SU-DHL-6 (cell line): Measurements from ENCODE around the gene ATP11A.

Source experiments
- H2AFZ ChIP-seq: fragments of 200-600 bp; sonication (generic); 2 replicates; pipeline ENCODE4 v1.6.1; 2014; ENCODE audit warnings: low read depth, mild to moderate bottlenecking, moderate library complexity, mixed read lengths, antibody characterized with exemption, low read length; ENCODE audit not compliant: severe bottlenecking
- H3F3A ChIP-seq: fragments of 200-600 bp; shearing (Covaris generic); 2 replicates; pipeline ENCODE4 v1.6.0; 2016; ENCODE audit warnings: antibody characterized with exemption, mild to moderate bottlenecking; ENCODE audit not compliant: insufficient read depth
- H3K27ac ChIP-seq: fragments of 200-600 bp; sonication (generic); 2 replicates; pipeline ENCODE4 v1.5.1; 2016; ENCODE audit warnings: low read depth, mild to moderate bottlenecking, low read length, moderate library complexity, mixed read lengths
- H3K27me3 ChIP-seq: fragments of 200-600 bp; sonication (generic), shearing (Covaris generic); 2 replicates; pipeline ENCODE4 v1.6.0; 2014; ENCODE audit warnings: mild to moderate bottlenecking, low read length
- H3K36me3 ChIP-seq: fragments of 200-600 bp; sonication (generic); 2 replicates; pipeline ENCODE4 v1.6.1; 2014; ENCODE audit warnings: mild to moderate bottlenecking, low read length, mixed read lengths
- H3K4me2 ChIP-seq: fragments of 300-600, 200-600 bp; shearing (Covaris generic), sonication (generic); 2 replicates; pipeline ENCODE4 v1.6.0; 2014; ENCODE audit warnings: low read length, low read depth, mild to moderate bottlenecking; ENCODE audit not compliant: poor library complexity, severe bottlenecking
- H3K4me3 ChIP-seq: fragments of 200-600 bp; sonication (generic); 2 replicates; pipeline ENCODE4 v1.5.1; 2014; ENCODE audit warnings: antibody characterized with exemption, low read length, mild to moderate bottlenecking, mixed read lengths; ENCODE audit not compliant: insufficient read depth, poor library complexity, severe bottlenecking
- H3K79me2 ChIP-seq: fragments of 200-600 bp; sonication (generic); 2 replicates; pipeline ENCODE4 v1.6.1; 2014; ENCODE audit warnings: mild to moderate bottlenecking, low read length, moderate library complexity; ENCODE audit not compliant: insufficient read depth
- H3K9ac ChIP-seq: fragments of 200-600 bp; sonication (generic); 2 replicates; pipeline ENCODE4 v1.7.0; 2014; ENCODE audit warnings: mild to moderate bottlenecking, low read length
- H3K9me2 ChIP-seq: fragments of 200-600 bp; sonication (generic); replicated peaks from 2 replicates; pipeline ENCODE4 v1.6.1; 2014; ENCODE audit warnings: low read length; ENCODE audit not compliant: insufficient read depth
- H3K9me3 ChIP-seq: fragments of 200-600 bp; sonication (generic); 2 replicates; pipeline ENCODE4 v1.6.1; 2014; ENCODE audit warnings: low read length, mixed read lengths; ENCODE audit not compliant: insufficient read depth
- H4K20me1 ChIP-seq: fragments of 200-600 bp; sonication (generic); 2 replicates; pipeline ENCODE4 v1.6.1; 2014; ENCODE audit warnings: low read depth, mild to moderate bottlenecking, antibody characterized with exemption, low read length, moderate library complexity, mixed read lengths
- CTCF ChIP-seq: fragments of 200-600 bp; sonication (generic); IDR thresholded peaks from one replicate; pipeline ENCODE4 v1.5.1; 2017; ENCODE audit warnings: antibody characterized with exemption, mild to moderate bottlenecking, low read length, moderate library complexity; ENCODE audit not compliant: insufficient read depth, poor library complexity, severe bottlenecking
- EZH2phosphoT487 ChIP-seq: fragments of 200-600 bp; sonication (generic), shearing (Covaris generic); conservative IDR thresholded peaks from 2 replicates; pipeline ENCODE4 v1.6.1; 2018; ENCODE audit warnings: mild to moderate bottlenecking, antibody characterized with exemption, low read length, moderate library complexity, mixed read lengths

The ATP11A gene

GRCh38 chr13:112772539-112772909 is 82.7 kb downstream of the ATP11A start:
- H4K20me1 ChIP-seq: no peaks in the 10 kb centered on the region
- no peak overlapping the region for H3K4me2 ChIP-seq
- no peak overlapping the region for H3K9ac ChIP-seq
- H3K27me3 ChIP-seq: no peaks in the 10 kb centered on the region
- no peaks in the 10 kb centered on the region for H3K36me3 ChIP-seq
- no peaks in the 10 kb centered on the region for H3F3A ChIP-seq
- no peaks in the 10 kb centered on the region for H3K79me2 ChIP-seq
- no peaks in the 10 kb centered on the region for H3K9me2 ChIP-seq
- no peak overlapping the region for H3K4me3 ChIP-seq
- H2AFZ ChIP-seq: no peak overlapping the region
- H3K9me3 ChIP-seq: no peaks in the 10 kb centered on the region
- TF ChIP-seq EZH2phosphoT487 (no peak), CTCF (no peak)
- H3K27ac ChIP-seq: no peak overlapping the region

- Histone ChIP-seq H3K36me3 (no peaks in the 10 kb centered on the region), H3F3A (no peaks in the 10 kb centered on the region), H3K79me2 (no peaks in the 10 kb centered on the region), H2AFZ (no peak overlapping the region), H3K9me3 (no peaks in the 10 kb centered on the region), H3K4me3 (no peak overlapping the region), H3K4me2 (no peak overlapping the region), H3K9ac (no peak overlapping the region), H3K27ac (no peak overlapping the region), H4K20me1 (no peaks in the 10 kb centered on the region), H3K9me2 (no peaks in the 10 kb centered on the region), H3K27me3 (no peaks in the 10 kb centered on the region)
- no peak for TF ChIP-seq CTCF
- no peak for TF ChIP-seq EZH2phosphoT487
These were observed 83.1 kb downstream of the ATP11A start for GRCh38 chr13:112772929-112773328.

- H3K9me2 ChIP-seq: no peaks in the 10 kb centered on the region
- H3K27ac ChIP-seq: no peak overlapping the region
- no peak overlapping the region for H3K9ac ChIP-seq
- no peaks in the 10 kb centered on the region for H3K79me2 ChIP-seq
- TF ChIP-seq CTCF: no peak
- TF ChIP-seq EZH2phosphoT487: no peak
- H2AFZ ChIP-seq: no peak overlapping the region
- H3K9me3 ChIP-seq: no peaks in the 10 kb centered on the region
- H3K4me2 ChIP-seq: no peak overlapping the region
- H3F3A ChIP-seq: no peaks in the 10 kb centered on the region
- H3K4me3 ChIP-seq: no peak overlapping the region
- H3K36me3 ChIP-seq: no peaks in the 10 kb centered on the region
- no peaks in the 10 kb centered on the region for H3K27me3 ChIP-seq
- no peaks in the 10 kb centered on the region for H4K20me1 ChIP-seq
These were observed 84.0 kb downstream of the ATP11A start for GRCh38 chr13:112773601-112774447.
